Measurements from ENCODE around the gene SLC16A9.

SLC16A9 gene

GRCh38 chr10:59655309-59655708, 54.3 kb downstream of the SLC16A9 start:
- ChIA-PET CTCF (no interaction called here), POLR2A (no interaction called here)
- Histone ChIP-seq H3K4me3 (ENCODE audit: low read depth, low read length) (no peak overlapping the region), H3K27ac (ENCODE audit: extremely low read depth, low read depth, low read length) (no peak overlapping the region), H3K36me3 (ENCODE audit: control insufficient read depth in 2 of 2, insufficient read depth in 1 of 2, low read length in 2 of 2) (no peaks in the 10 kb centered on the region), H3K9me3 (ENCODE audit: control insufficient read depth, insufficient read depth, low read depth, low read length) (no peaks in the 10 kb centered on the region), H3K4me1 (ENCODE audit: control insufficient read depth, insufficient read depth, low read length) (no peaks in the 10 kb centered on the region)
- TF ChIP-seq HIC1 (tag by site-specific recombination; IDR thresholded peaks at IDR 0.05) (no peak), ZNF335 (tag by site-specific recombination; conservative IDR thresholded peaks at IDR 0.05) (no peak), ZNF544 (tag by site-specific recombination; IDR thresholded peaks at IDR 0.05) (no peak), ZNF354C (tag by site-specific recombination; IDR thresholded peaks at IDR 0.05; ENCODE audit: borderline replicate concordance, low read depth) (no peak), ZXDB (tag by site-specific recombination; IDR thresholded peaks at IDR 0.05) (no peak), ZNF423 (tag by site-specific recombination; IDR thresholded peaks at IDR 0.05) (no peak), ZNF112 (tag by site-specific recombination; IDR thresholded peaks at IDR 0.05) (no peak), IKZF3 (tag by site-specific recombination; IDR thresholded peaks at IDR 0.05) (no peak), ZNF639 (tag by site-specific recombination; IDR thresholded peaks at IDR 0.05) (no peak), ZNF239 (tag by site-specific recombination; IDR thresholded peaks at IDR 0.05) (no peak), REPIN1 (tag by site-specific recombination; IDR thresholded peaks at IDR 0.05; ENCODE audit: low read depth) (no peak), ELK4 (IDR thresholded peaks at IDR 0.05; ENCODE audit: borderline replicate concordance, low read depth, low read length) (no peak), ZNF624 (tag by site-specific recombination; IDR thresholded peaks at IDR 0.05) (no peak), ZNF280C (tag by site-specific recombination; IDR thresholded peaks at IDR 0.05) (no peak), ZNF155 (tag by site-specific recombination; IDR thresholded peaks at IDR 0.05) (no peak), ZFP3 (tag by site-specific recombination; IDR thresholded peaks at IDR 0.05; ENCODE audit: low read depth) (no peak), ZFP69B (tag by site-specific recombination; IDR thresholded peaks at IDR 0.05) (no peak)

GRCh38 chr10:59654007-59654406, 55.6 kb downstream of the SLC16A9 start:
- CTCF ChIA-PET: interaction anchor here (1.0 kb wide), 1 partner anchor 156 kb away, joined by 3 read pairs; no protein-coding TSS in a partner anchor
- Histone ChIP-seq H3K4me3 (ENCODE audit: low read depth, low read length) (no peak overlapping the region), H3K27ac (ENCODE audit: extremely low read depth, low read depth, low read length) (no peak overlapping the region), H3K4me1 (ENCODE audit: control insufficient read depth, insufficient read depth, low read length) (no peaks in the 10 kb centered on the region), H3K36me3 (ENCODE audit: control insufficient read depth in 2 of 2, insufficient read depth in 1 of 2, low read length in 2 of 2) (no peaks in the 10 kb centered on the region), H3K9me3 (ENCODE audit: control insufficient read depth, insufficient read depth, low read depth, low read length) (no peaks in the 10 kb centered on the region)
- POLR2A ChIA-PET: no interaction called here
- TF ChIP-seq WT1 (tag by site-specific recombination; IDR thresholded peaks at IDR 0.05): no peak
- no peak for TF ChIP-seq OSR2 (tag by site-specific recombination; IDR thresholded peaks at IDR 0.05)
- TF ChIP-seq ZNF654 (tag by site-specific recombination; IDR thresholded peaks at IDR 0.05; ENCODE audit: low read depth): no peak
- no peak for TF ChIP-seq ZNF274 (IDR thresholded peaks at IDR 0.05; ENCODE audit: low read length)
- TF ChIP-seq ZNF274 (tag by site-specific recombination; IDR thresholded peaks at IDR 0.05; ENCODE audit: borderline replicate concordance): no peak
- TF ChIP-seq PBX3 (CRISPR knock-in tag; IDR thresholded peaks at IDR 0.05): no peak
- TF ChIP-seq KLF7 (tag by site-specific recombination; IDR thresholded peaks at IDR 0.05; ENCODE audit: borderline replicate concordance): no peak
- TF ChIP-seq ZFP41 (tag by site-specific recombination; IDR thresholded peaks at IDR 0.05; ENCODE audit: borderline replicate concordance): no peak
- TF ChIP-seq ZNF629 (tag by site-specific recombination; IDR thresholded peaks at IDR 0.05): no peak
- no peak for TF ChIP-seq ZNF112 (tag by site-specific recombination; IDR thresholded peaks at IDR 0.05)
